COLO668 (cell line): Measurements from ENCODE around the gene FOXD4L6.
"Not testable (repeated sequence)": the region's sequence is repeated elsewhere in the genome, so short reads cannot be mapped to it uniquely, and the experiment has no call there.

Experiments
- DNase-seq: peaks from one replicate; lab custom pipeline; 2025; ENCODE audit not compliant: unreplicated experiment; lab: John Stamatoyannopoulos, UW

The FOXD4L6 gene

DNA sequence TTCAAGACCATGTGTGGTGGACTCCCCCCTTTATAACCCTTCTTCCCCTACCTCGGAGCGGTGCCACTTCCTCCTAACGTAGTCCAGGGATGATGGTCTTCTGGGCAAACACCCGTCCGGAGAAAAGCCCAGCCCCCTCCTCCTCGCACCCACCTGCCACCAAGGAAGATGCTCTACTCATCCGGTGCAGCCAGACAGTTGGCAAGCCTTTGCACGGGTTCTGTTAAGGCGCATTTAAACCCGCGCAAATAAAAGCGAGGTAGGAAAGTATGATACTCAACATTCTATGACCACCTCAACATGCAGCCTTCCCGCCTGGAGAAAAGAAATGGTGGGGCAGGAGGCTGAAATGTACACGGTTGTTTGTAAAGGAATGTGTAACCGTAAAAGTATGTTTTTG lies at the start of gene FOXD4L6:
FOXD4L6 (minus strand) TSS at position 101 of the 400 bp plus-strand sequence. CDS start 298 bp downstream, outside the sequence.
- DNase-seq, result not testable (repeated sequence)

DNA sequence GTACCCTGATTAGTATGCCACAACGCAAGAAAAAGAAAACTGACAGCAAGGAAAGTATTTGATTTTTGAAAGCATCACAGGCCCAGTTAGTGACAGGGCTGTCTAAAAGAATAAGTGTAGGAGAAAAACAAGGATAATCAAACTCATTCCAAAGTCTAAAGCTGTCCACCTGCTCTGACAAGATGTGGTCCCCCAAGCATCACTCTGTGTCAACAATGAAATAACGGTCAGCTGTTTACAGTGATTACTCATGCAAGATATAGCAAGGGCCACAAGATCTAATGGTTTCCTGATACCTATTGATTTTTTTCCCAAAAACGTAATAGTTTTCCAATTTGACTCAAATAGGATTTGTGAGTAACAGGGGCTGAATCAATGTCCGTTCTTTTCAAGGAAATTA lies 46.5 kb upstream of the FOXD4L6 start:
- not testable (repeated sequence) for DNase-seq

DNA sequence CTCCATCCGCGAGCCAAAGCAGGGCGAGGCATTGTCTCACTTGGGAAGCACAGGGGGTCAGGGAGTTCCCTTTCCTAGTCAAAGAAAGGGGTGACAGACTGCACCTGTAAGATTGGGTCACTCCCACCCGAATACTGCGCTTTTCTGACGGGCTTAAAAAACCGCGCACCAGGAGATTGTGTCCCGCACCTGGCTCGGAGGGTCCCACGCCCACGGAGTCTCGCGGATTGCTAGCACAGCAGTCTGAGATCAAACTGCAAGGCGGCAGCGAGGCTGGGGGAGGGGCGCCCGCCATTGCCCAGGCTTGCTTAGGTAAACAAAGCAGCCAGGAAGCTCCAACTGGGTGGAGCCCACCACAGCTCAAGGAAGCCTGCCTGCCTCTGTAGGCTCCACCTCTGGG lies 21.6 kb upstream of the FOXD4L6 start:
- not testable (repeated sequence) for DNase-seq

DNA sequence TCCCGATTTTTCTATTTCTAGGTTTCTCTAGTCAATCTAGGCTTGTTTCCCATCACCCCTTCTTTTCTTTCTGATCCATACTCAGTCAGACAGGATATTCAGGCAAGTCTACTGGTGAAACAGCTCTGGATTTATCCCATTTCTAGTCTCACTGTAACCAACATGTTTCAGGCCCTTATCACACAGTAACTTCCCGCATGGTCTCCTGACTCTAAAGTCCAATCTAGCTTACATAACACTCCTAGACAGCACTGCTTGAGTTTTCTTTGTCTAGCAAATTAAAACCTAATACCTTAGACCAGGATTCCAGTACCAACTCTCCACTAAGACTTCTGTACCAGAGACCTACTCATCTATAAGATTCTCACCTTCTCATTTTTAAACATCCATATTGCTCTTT lies 13.4 kb upstream of the FOXD4L6 start:
- DNase-seq, result not testable (repeated sequence)

DNA sequence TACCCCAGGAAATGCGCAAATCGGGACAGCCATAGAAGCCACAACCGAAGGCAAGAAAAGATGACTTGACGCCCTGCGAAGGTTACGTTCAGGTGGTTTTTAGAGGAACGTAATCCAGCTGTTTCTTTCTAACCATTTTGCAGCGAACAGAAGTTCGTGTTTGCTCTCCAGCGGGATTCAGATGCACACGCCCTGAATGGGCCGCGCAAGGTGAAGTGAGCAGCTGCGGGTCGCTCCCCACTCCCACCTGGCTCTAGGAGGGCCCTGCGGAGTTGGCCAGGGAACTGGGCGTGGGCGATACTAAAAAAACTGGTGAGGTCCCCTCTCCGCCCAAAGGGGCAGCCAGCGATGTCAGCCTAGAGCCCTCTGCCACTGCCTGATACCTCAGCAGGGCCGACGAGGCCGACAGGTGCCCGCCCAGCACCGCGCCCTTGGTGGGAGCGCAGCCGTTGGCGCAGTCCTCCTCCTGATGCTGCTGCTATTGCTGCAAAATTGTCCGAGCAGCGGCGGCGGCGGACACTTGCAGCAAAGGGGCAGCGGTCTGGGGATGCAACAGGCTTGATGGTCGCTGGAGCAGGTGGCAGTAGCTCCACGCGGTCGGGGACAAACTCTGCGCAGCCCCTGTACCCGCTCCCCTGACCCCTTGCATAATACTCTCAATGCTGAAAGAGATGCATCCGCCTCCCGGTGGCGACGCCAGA lies 1.6 kb downstream of the FOXD4L6 start:
- not testable (repeated sequence) for DNase-seq

- not testable (repeated sequence) for DNase-seq
Observed at GRCh38 chr9:41125936-41126335, 2.5 kb downstream of the FOXD4L6 start.

GRCh38 chr9:41125109-41125658 lies 3.3 kb downstream of the FOXD4L6 start:
- not testable (repeated sequence) for DNase-seq

DNA sequence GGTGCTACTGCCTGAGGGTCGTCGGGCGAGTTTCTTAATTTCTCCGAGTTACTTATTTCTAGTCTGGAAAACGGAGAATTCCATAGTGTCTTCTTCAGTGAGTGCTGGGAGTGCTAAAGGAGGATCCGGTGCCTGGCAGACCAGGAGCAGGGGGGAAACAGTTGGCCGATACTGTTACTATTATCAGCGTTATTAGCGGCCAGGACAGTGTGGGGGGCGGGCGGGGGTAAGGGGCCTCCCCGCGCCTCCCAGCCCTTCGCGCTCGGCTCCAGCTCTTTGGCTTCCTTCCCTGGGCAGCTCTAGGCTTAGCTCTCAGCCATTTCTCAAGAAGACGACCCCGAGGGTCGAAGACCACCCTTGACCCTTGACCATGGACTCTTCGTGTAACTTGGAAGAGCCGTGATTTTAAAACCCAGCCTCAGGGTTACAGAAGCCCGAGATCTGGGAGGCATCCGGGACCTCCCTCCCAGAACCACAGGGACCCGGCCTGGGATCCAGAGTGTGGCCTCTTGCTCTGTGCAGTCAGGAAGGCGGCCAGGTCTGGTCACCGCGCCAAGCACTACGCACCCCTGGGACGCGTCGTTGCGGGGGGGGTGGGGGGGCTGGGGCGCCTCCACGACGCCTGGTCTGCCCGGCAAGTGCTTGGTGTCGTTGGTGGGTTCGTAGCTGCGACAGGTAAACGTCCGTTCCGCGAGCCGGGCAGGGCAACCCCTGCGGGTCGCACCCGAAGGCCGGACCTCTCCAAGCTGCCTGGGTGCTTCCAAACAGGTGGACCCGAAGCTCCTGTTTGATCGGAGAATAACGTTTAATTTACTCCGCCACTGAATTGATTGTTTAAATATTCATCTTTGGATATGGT lies 4.0 kb downstream of the FOXD4L6 start:
- not testable (repeated sequence) for DNase-seq

DNA sequence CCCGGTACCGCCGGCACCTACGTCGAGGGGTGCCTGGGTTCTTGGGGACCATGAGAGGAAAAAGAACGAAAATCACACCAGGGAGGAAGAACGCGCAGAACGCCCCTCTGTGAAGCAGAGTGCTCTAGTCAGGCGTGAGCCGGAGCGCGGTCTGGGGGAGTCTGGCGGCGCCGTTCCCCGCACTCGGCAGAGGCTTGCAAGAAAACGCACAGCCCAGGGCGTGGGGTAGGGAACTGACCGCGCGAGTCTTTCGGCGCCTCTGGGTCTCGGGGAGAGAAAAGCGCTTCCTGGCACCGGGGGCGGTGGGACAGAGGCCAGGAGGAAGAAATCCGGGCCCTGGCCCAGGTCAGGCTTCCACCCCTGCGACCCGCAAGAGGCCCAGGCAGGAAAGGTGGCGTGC lies 4.7 kb downstream of the FOXD4L6 start:
- not testable (repeated sequence) for DNase-seq

GRCh38 chr9:41123396-41123795 lies 5.1 kb downstream of the FOXD4L6 start:
- not testable (repeated sequence) for DNase-seq

GRCh38 chr9:41120696-41121095 lies 7.8 kb downstream of the FOXD4L6 start:
- DNase-seq, result not testable (repeated sequence)

GRCh38 chr9:41119719-41120118 lies 8.8 kb downstream of the FOXD4L6 start:
- DNase-seq, result not testable (repeated sequence)

GRCh38 chr9:41119311-41119710 lies 9.2 kb downstream of the FOXD4L6 start:
- DNase-seq, result not testable (repeated sequence)

- not testable (repeated sequence) for DNase-seq
Observed at GRCh38 chr9:41113348-41113747, 15.1 kb downstream of the FOXD4L6 start.

GRCh38 chr9:41111414-41111813 lies 17.1 kb downstream of the FOXD4L6 start:
- not testable (repeated sequence) for DNase-seq

DNA sequence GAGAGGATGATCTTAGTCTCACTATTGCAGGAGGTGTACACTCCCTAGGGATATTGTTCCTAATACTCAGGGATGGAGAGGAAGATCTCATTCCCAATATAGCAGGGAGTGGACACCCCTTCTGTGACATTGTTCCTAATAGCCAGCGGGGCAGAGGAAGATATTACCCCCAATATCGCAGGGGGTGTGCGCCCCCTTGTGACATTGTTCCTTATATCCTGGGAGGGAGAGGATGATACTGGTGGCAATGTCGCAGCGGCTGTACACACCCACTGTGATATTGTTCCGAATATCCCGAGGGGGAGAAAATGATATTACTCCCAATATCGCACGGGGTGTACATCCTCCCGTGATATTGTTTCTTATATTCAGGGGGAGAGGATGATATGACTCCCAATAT lies 17.6 kb downstream of the FOXD4L6 start:
- DNase-seq, result not testable (repeated sequence)

GRCh38 chr9:41109253-41109652 lies 19.2 kb downstream of the FOXD4L6 start:
- not testable (repeated sequence) for DNase-seq

- DNase-seq, result not testable (repeated sequence)
Observed at GRCh38 chr9:41108816-41109215, 19.7 kb downstream of the FOXD4L6 start.

- not testable (repeated sequence) for DNase-seq
Observed at GRCh38 chr9:41106472-41107116, 21.9 kb downstream of the FOXD4L6 start.

DNA sequence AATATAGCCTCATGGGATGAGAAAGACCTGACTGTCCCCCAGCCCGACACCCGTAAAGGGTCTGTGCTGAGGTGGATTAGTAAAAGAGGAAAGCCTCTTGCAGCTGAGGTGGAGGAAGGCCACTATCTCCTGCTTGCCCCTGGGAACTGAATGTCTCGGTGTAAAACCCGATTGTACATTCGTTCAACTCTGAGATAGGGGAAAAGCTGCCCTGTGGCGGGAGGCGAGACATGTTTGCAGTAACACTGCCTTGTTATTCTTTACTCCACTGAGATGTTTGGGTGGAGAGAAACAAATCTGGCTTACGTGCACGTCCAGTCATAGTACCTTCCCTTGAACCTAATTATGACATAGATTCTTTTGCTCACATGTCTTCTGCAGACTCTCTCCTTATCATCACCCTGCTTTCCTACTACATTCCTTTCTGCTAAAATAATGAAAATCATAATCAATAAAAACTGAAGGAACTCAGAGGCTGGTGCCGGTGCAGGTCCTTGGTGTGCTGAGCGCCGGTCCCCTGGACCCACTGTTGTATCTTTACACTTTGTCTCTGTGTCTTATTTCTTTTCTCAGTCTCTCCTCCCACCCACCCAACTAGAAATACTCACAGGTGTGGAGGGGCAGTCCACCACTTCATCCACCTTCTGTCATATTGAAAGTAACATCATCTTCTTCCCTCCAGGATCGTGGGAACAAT lies 22.8 kb downstream of the FOXD4L6 start:
- DNase-seq, result not testable (repeated sequence)
